Duodenal mucosa (tissue), 2 donors: Measurements from ENCODE around the gene C1orf87.

Source experiments
- H3K27ac ChIP-seq: one replicate; pipeline ENCODE4 v1.7.0; 2013; ENCODE audit warnings: low read depth, low read length
- H3K27me3 ChIP-seq, 2 donors: one replicate each; pipeline ENCODE4 v1.7.0; 2013; ENCODE audit warnings: low read length in 2 of 2, control low read depth in 1 of 2; ENCODE audit not compliant: insufficient read depth in 2 of 2, control insufficient read depth in 1 of 2
- H3K36me3 ChIP-seq, 2 donors: one replicate each; pipeline ENCODE4 v1.7.0; 2013; ENCODE audit warnings: low read length in 2 of 2, control low read depth in 1 of 2; ENCODE audit not compliant: insufficient read depth in 2 of 2, control insufficient read depth in 1 of 2
- H3K4me1 ChIP-seq, 2 donors: one replicate each; pipeline ENCODE4 v1.7.0; 2013; ENCODE audit warnings: low read length in 2 of 2, control low read depth in 1 of 2; ENCODE audit not compliant: insufficient read depth in 2 of 2, control insufficient read depth in 1 of 2
- H3K4me3 ChIP-seq, 2 donors: one replicate each; pipeline ENCODE4 v1.7.0; 2013; ENCODE audit warnings: low read length in 2 of 2, low read depth in 1 of 2
- H3K9ac ChIP-seq, 2 donors: one replicate each; pipeline ENCODE4 v1.7.0; 2013; ENCODE audit warnings: low read length in 2 of 2, low read depth in 1 of 2
- H3K9me3 ChIP-seq, 2 donors: one replicate each; pipeline ENCODE4 v1.7.0; 2013; ENCODE audit warnings: low read length in 2 of 2, control low read depth in 1 of 2; ENCODE audit not compliant: control insufficient read depth in 1 of 2

C1orf87 gene

DNA sequence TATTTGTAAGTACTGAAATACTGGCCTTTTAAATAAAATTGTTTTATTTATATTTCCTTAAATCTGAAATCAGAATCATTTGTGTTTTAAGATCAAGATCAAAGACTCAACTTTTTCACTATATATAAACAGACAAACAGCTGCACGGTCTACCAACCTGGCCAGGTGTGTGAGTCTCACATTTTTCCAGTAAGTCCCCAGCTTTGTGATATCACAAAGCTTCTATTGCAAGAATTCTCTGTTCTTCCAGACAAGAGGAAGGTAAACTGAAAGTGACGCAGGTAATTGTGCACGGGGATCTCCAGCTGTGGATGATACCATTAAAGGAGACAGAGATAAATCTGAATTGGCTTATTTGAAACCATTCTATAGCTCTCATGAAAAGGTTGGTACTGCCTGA is 105.8 kb downstream of the C1orf87 start:
- Histone ChIP-seq H3K9me3 (no peaks in the 10 kb centered on the region), H3K36me3 (no peaks in the 10 kb centered on the region), H3K27me3 (no peaks in the 10 kb centered on the region), H3K4me3 (no peak overlapping the region), H3K27ac (no peak overlapping the region), H3K4me1 (no peaks in the 10 kb centered on the region), H3K9ac (no peak overlapping the region)

DNA sequence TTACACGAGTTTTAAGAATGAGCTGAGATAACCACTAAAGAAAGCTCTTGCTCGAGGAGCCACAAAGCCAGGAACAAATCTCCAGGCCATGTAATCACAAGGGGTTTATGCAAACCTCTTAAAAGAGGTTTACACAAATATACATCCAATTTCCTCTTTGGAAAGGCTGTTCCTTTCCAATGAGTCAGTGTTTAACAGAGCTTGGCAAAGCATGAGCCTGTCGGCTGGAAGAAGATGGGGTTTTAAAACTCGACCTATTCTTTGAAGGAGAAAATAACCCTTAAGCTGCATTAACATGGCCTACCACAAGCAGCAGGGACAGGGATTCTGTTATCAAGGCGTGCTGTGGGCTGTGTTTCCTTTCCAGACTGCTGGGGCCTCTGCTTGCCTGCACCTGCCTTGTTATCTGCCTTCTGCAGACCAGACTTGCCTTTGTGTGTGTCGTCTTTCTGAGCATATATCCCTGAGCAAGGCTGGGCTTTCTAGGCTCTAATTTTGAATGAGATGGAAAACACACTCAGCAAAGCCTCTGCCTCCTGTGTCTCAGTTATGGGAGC is 106.4 kb downstream of the C1orf87 start:
- Histone ChIP-seq H3K9ac (no peak overlapping the region), H3K36me3 (no peaks in the 10 kb centered on the region), H3K9me3 (no peaks in the 10 kb centered on the region), H3K27ac (no peak overlapping the region), H3K4me3 (no peak overlapping the region), H3K27me3 (no peaks in the 10 kb centered on the region), H3K4me1 (no peaks in the 10 kb centered on the region)

DNA sequence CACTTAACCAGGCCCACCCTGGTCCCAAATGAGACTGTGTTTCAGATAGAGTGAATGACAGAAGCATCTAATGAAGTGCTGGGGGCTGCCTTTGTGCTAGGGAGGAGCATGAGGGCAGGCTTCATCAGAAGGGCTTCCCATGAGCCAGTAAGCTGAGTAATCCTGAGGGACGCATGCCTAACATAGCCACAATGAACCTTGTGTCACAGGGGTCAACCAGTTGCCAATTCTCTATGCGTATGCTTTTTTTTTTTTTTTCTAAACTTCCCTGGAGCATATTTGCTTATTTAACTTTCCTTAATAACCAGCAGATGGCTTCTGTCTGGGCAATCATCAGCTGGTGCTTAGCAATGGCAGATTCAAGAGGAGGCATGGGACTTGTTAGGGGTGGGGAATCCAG is 121.5 kb downstream of the C1orf87 start:
- no peaks in the 10 kb centered on the region for H3K27me3 ChIP-seq
- no peak overlapping the region for H3K4me3 ChIP-seq
- no peaks in the 10 kb centered on the region for H3K4me1 ChIP-seq
- H3K27ac ChIP-seq = no peak overlapping the region
- H3K9me3 ChIP-seq = no peaks in the 10 kb centered on the region
- no peak overlapping the region for H3K9ac ChIP-seq
- no peaks in the 10 kb centered on the region for H3K36me3 ChIP-seq

- Histone ChIP-seq H3K9ac (no peak overlapping the region), H3K36me3 (no peaks in the 10 kb centered on the region), H3K9me3 (no peaks in the 10 kb centered on the region), H3K4me1 (no peaks in the 10 kb centered on the region), H3K4me3 (no peak overlapping the region), H3K27ac (no peak overlapping the region), H3K27me3 (no peaks in the 10 kb centered on the region)
Measured at GRCh38 chr1:59949648-59950047, 123.9 kb downstream of the C1orf87 start.

- H3K4me1 ChIP-seq = no peaks in the 10 kb centered on the region
- H3K36me3 ChIP-seq = no peaks in the 10 kb centered on the region
- H3K27ac ChIP-seq = no peak overlapping the region
- no peaks in the 10 kb centered on the region for H3K27me3 ChIP-seq
- H3K9ac ChIP-seq = no peak overlapping the region
- no peak overlapping the region for H3K4me3 ChIP-seq
- no peaks in the 10 kb centered on the region for H3K9me3 ChIP-seq
Measured at GRCh38 chr1:59948990-59949389, 124.6 kb downstream of the C1orf87 start.

DNA sequence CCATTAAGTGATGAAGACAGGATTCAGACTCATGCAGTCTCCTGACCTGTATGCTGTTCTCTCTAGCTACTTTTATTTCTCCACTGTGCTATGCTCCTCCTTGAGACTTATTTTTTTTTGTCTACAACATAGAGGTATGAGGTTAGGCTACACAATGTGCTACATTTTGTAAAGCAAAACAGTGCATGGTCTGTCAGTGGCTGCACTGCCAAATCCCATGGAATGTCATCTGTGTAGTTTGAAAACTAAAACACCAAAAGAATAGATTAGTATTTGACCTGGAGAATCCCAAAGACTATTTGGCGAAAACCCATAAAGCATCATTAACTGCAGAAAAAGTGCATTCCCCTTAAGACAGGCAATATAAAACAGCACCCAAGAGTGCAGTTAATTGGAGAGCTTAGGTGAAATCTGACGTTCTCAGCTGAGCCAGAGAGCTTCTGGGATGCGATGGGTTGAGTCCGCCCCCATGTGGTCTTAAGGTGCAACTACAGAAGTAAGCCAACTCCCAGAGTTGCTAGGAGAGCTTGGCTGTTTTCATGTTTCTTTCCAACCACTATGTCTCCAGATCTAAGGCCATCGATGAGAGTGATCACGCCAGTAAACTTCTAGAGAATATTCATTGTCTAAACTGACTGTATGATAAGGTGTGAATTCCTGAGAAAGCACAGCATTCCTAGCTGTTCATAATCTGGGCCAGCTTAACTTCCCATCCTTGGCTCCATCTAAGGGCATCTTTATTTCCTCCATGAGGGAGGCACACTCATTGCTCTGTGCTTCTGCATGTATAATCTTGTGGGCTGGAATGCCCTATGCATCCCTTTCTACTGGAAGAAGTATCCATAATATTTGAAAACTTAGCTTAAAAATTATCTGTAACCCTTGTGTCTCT is 126.3 kb downstream of the C1orf87 start:
- H3K36me3 ChIP-seq = no peaks in the 10 kb centered on the region
- H3K9me3 ChIP-seq = no peaks in the 10 kb centered on the region
- H3K9ac ChIP-seq = no peak overlapping the region
- H3K27ac ChIP-seq = no peak overlapping the region
- H3K4me3 ChIP-seq = no peak overlapping the region
- H3K4me1 ChIP-seq = no peaks in the 10 kb centered on the region
- H3K27me3 ChIP-seq = no peaks in the 10 kb centered on the region

DNA sequence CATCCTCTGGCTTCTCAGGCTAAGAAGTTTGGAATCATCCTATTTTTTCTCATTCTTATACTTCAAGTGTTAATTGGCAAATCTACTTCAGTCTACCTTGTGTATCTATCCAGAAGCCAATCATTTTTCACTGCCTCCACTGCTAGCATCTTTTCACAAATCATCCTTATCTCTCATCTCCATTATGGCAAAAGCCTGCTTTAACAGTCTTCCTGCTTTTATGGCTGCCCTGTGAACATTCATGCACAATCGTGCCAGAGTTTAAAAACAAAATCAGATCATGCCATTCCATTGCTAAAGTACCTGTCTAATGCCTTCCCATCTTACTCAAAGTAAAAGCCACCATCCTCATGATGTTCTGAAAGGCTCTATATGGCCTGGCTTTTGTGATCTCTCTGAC is 127.8 kb downstream of the C1orf87 start:
- Histone ChIP-seq H3K36me3 (no peaks in the 10 kb centered on the region), H3K4me1 (no peaks in the 10 kb centered on the region), H3K27me3 (no peaks in the 10 kb centered on the region), H3K27ac (no peak overlapping the region), H3K4me3 (no peak overlapping the region), H3K9me3 (no peaks in the 10 kb centered on the region), H3K9ac (no peak overlapping the region)
